Measurements from ENCODE around the gene AIPL1. TPM values are rescaled to one million over a fixed set of nuclear protein-coding genes. Genes with fewer than 3 reads are reported as not detected.
A peak's percentile ranks its signal among the peaks of the same experiment; 100 is the strongest.

Gene AIPL1
- total RNA-seq, 1 experiment from 2014 or later = not detected

DNA sequence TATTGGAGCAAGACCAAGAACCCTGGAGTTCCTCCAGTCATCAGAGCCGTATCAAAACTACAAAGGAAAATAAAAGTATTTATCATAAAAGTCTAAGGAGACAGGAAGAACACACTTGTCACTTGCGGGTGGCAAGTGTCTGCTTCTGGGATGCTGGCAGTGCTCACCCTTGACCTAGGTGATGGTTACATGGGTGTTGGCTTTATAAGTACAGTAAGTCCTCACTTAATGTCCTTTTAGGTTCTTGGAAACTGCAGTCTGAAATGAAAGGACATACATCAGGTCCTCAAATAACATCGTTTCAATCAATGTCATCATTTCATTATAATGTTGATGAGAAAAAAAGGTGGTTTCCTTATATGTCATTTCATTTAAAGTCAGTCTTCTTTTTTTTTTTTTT lies 3.0 kb upstream of the AIPL1 start:
- Histone ChIP-seq H3K27me3 (replicated peaks; ENCODE audit: insufficient read depth, low read depth, low read length, poor library complexity) (peaks cover 4% of the 10 kb centered on the region), H3K9me3 (ENCODE audit: low read depth, low read length, poor library complexity, severe bottlenecking) (no peaks in the 10 kb centered on the region), H3K4me1 (ENCODE audit: insufficient read depth, low read length, poor library complexity, severe bottlenecking) (no peaks in the 10 kb centered on the region), H3K36me3 (ENCODE audit: insufficient read depth, low read length, poor library complexity, severe bottlenecking) (no peaks in the 10 kb centered on the region), H3K27ac (ENCODE audit: low read depth, low read length, poor library complexity, severe bottlenecking) (no peak overlapping the region), H3K4me3 (ENCODE audit: low read depth, low read length, poor library complexity, severe bottlenecking) (no peak overlapping the region)
- ChIA-PET POLR2A (ENCODE audit: low non-redundant PET) (interaction anchor here (0.6 kb wide), 2 partner anchors 183 to 223 kb away, joined by 5 to 8 read pairs; no protein-coding TSS in a partner anchor), CTCF (interaction anchor here (0.5 to 0.7 kb wide), 2 partner anchors 845 to 1871 kb away, joined by 3 to 5 read pairs; no protein-coding TSS in a partner anchor)
- no peak for DNase-seq (ENCODE audit: low spot score)
- intact Hi-C loops (cut with micrococcal nuclease; ENCODE audit: unreplicated experiment) = loop anchor here (5.0 kb wide), 1 partner anchor 851 kb away; no protein-coding TSS in a partner anchor
- no TSS peak for BruUV-seq (replicated peaks)
- TF ChIP-seq CTCF (conservative IDR thresholded peaks at IDR 0.05; ENCODE audit: low read depth, low read length) (no peak), EZH2 (IDR thresholded peaks at IDR 0.05; ENCODE audit: borderline replicate concordance, low read depth, low read length, poor library complexity, severe bottlenecking) (no peak)

DNA sequence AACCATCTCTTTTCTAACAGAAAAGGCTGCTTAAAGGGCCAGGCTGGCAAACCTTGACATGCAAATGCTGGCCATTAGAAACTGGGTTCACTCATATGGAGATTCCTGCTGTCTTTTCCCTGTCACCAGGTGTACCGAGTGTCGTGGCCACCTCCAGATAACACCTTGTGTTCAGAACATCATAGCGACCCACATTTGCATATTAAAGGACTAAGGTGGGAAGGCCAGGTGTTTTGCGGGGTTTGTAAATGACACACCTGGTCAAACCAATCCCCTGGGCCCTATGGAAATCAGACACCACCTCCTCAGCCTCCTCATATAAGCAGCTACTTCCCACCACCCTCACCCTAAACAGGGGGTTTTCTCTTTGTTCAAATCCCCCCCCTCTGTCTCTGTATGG lies 2.5 kb upstream of the AIPL1 start:
- DNase-seq (ENCODE audit: low spot score) = no peak
- CTCF ChIA-PET = no interaction called here

GRCh38 chr17:6435968-6436367 lies 1.0 kb upstream of the AIPL1 start:
- intact Hi-C loops (cut with micrococcal nuclease; ENCODE audit: unreplicated experiment) = loop anchor here (5.0 kb wide), 1 partner anchor 849 kb away; no protein-coding TSS in a partner anchor
- TF ChIP-seq EZH2 (IDR thresholded peaks at IDR 0.05; ENCODE audit: borderline replicate concordance, low read depth, low read length, poor library complexity, severe bottlenecking) (no peak), CTCF (conservative IDR thresholded peaks at IDR 0.05; ENCODE audit: low read depth, low read length) (peak; percentile 86)

More for the DNA sequence above, 2.5 kb upstream of the AIPL1 start:
- no TSS peak for BruUV-seq (replicated peaks)
- H3K9me3 ChIP-seq (ENCODE audit: low read depth, low read length, poor library complexity, severe bottlenecking) = no peaks in the 10 kb centered on the region
- intact Hi-C loops (cut with micrococcal nuclease; ENCODE audit: unreplicated experiment) = loop anchor here (5.0 kb wide), 1 partner anchor 850 kb away; no protein-coding TSS in a partner anchor
- H3K27me3 ChIP-seq (replicated peaks; ENCODE audit: insufficient read depth, low read depth, low read length, poor library complexity) = peaks cover 4% of the 10 kb centered on the region
- TF ChIP-seq CTCF (conservative IDR thresholded peaks at IDR 0.05; ENCODE audit: low read depth, low read length) (no peak), EZH2 (IDR thresholded peaks at IDR 0.05; ENCODE audit: borderline replicate concordance, low read depth, low read length, poor library complexity, severe bottlenecking) (no peak)
- no peak overlapping the region for H3K4me3 ChIP-seq (ENCODE audit: low read depth, low read length, poor library complexity, severe bottlenecking)
- no peaks in the 10 kb centered on the region for H3K36me3 ChIP-seq (ENCODE audit: insufficient read depth, low read length, poor library complexity, severe bottlenecking)
- POLR2A ChIA-PET (ENCODE audit: low non-redundant PET) = no interaction called here
- H3K4me1 ChIP-seq (ENCODE audit: insufficient read depth, low read length, poor library complexity, severe bottlenecking) = no peaks in the 10 kb centered on the region
- H3K27ac ChIP-seq (ENCODE audit: low read depth, low read length, poor library complexity, severe bottlenecking) = no peak overlapping the region

More at GRCh38 chr17:6435968-6436367, 1.0 kb upstream of the AIPL1 start:
- Histone ChIP-seq H3K9me3 (ENCODE audit: low read depth, low read length, poor library complexity, severe bottlenecking) (no peaks in the 10 kb centered on the region), H3K27ac (ENCODE audit: low read depth, low read length, poor library complexity, severe bottlenecking) (no peak overlapping the region), H3K36me3 (ENCODE audit: insufficient read depth, low read length, poor library complexity, severe bottlenecking) (no peaks in the 10 kb centered on the region), H3K4me1 (ENCODE audit: insufficient read depth, low read length, poor library complexity, severe bottlenecking) (no peaks in the 10 kb centered on the region), H3K27me3 (replicated peaks; ENCODE audit: insufficient read depth, low read depth, low read length, poor library complexity) (peaks cover 4% of the 10 kb centered on the region), H3K4me3 (ENCODE audit: low read depth, low read length, poor library complexity, severe bottlenecking) (no peak overlapping the region)
- peak; percentile 71 for DNase-seq (ENCODE audit: low spot score)
- CTCF ChIA-PET = interaction anchor here (0.6 to 1.1 kb wide), 8 partner anchors 10 to 997 kb away, joined by 3 to 9 read pairs (median 3); partner anchors contain the start of gene C1QBP
- POLR2A ChIA-PET (ENCODE audit: low non-redundant PET) = no interaction called here
- BruUV-seq (replicated peaks) = no TSS peak

All from A673 (cell line).